ENCODE data around the gene EDNRA. TPM values are rescaled to one million over a fixed set of nuclear protein-coding genes. Genes with fewer than 3 reads are reported as not detected.

Gene EDNRA
- total RNA-seq, 1 experiment from 2014 or later, result 2.5 TPM

GRCh38 chr4:147515220-147515936, 34.5 kb downstream of the EDNRA start:
- CTCF ChIA-PET, result interaction anchor here (1.1 to 1.2 kb wide), 2 partner anchors 108 to 352 kb away, joined by 3 to 4 read pairs; no protein-coding TSS in a partner anchor

GRCh38 chr4:147516133-147516532, 35.2 kb downstream of the EDNRA start:
- Mint-ChIP-seq H3K36me3 (no peaks in the 10 kb centered on the region), H3K4me1 (no peaks in the 10 kb centered on the region), H3K27me3 (ENCODE audit: low read depth) (no peaks in the 10 kb centered on the region), H3K4me3 (no peak overlapping the region), H3K9me3 (no peaks in the 10 kb centered on the region), H3K27ac (no peak overlapping the region)
- no peak for ATAC-seq
- CTCF ChIA-PET, result interaction anchor here (1.1 kb wide), 1 partner anchor 351 kb away, joined by 3 read pairs; no protein-coding TSS in a partner anchor
- POLR2A ChIA-PET, result no interaction called here
- DNase-seq (ENCODE audit: low spot score), result no peak
- TF ChIP-seq KAT7 (CRISPR knock-in tag; IDR thresholded peaks at IDR 0.05; ENCODE audit: borderline replicate concordance) (no peak), GTF2I (CRISPR knock-in tag; conservative IDR thresholded peaks at IDR 0.05) (no peak), HMGA2 (CRISPR knock-in tag; IDR thresholded peaks at IDR 0.05) (no peak), USF1 (CRISPR knock-in tag; IDR thresholded peaks at IDR 0.05) (no peak), ELF4 (CRISPR knock-in tag; IDR thresholded peaks at IDR 0.05; ENCODE audit: low read depth) (no peak), HMGXB4 (CRISPR knock-in tag; IDR thresholded peaks at IDR 0.05) (no peak), NFATC4 (CRISPR knock-in tag; IDR thresholded peaks at IDR 0.05) (no peak), RORB (CRISPR knock-in tag; IDR thresholded peaks at IDR 0.05) (no peak)
- TF ChIP-seq, protein P1, sequence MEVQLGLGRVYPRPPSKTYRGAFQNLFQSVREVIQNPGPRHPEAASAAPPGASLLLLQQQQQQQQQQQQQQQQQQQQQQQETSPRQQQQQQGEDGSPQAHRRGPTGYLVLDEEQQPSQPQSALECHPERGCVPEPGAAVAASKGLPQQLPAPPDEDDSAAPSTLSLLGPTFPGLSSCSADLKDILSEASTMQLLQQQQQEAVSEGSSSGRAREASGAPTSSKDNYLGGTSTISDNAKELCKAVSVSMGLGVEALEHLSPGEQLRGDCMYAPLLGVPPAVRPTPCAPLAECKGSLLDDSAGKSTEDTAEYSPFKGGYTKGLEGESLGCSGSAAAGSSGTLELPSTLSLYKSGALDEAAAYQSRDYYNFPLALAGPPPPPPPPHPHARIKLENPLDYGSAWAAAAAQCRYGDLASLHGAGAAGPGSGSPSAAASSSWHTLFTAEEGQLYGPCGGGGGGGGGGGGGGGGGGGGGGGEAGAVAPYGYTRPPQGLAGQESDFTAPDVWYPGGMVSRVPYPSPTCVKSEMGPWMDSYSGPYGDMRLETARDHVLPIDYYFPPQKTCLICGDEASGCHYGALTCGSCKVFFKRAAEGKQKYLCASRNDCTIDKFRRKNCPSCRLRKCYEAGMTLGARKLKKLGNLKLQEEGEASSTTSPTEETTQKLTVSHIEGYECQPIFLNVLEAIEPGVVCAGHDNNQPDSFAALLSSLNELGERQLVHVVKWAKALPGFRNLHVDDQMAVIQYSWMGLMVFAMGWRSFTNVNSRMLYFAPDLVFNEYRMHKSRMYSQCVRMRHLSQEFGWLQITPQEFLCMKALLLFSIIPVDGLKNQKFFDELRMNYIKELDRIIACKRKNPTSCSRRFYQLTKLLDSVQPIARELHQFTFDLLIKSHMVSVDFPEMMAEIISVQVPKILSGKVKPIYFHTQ (CRISPR knock-in tag; IDR thresholded peaks at IDR 0.05), result no peak
- TF ChIP-seq, protein P2, sequence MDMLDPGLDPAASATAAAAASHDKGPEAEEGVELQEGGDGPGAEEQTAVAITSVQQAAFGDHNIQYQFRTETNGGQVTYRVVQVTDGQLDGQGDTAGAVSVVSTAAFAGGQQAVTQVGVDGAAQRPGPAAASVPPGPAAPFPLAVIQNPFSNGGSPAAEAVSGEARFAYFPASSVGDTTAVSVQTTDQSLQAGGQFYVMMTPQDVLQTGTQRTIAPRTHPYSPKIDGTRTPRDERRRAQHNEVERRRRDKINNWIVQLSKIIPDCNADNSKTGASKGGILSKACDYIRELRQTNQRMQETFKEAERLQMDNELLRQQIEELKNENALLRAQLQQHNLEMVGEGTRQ (CRISPR knock-in tag; IDR thresholded peaks at IDR 0.05), result no peak

More at GRCh38 chr4:147515220-147515936, 34.5 kb downstream of the EDNRA start:
- TF ChIP-seq CBFB (CRISPR knock-in tag; IDR thresholded peaks at IDR 0.05; ENCODE audit: low read depth), result no peak
- no peak for TF ChIP-seq NFE2L1 (CRISPR knock-in tag; IDR thresholded peaks at IDR 0.05)
- TF ChIP-seq HMGXB4 (CRISPR knock-in tag; IDR thresholded peaks at IDR 0.05), result no peak
- TF ChIP-seq MLX (CRISPR knock-in tag; IDR thresholded peaks at IDR 0.05), result no peak
- no peak for TF ChIP-seq MYBL2 (CRISPR knock-in tag; IDR thresholded peaks at IDR 0.05)
- TF ChIP-seq ZNF121 (CRISPR knock-in tag; IDR thresholded peaks at IDR 0.05), result no peak
- TF ChIP-seq, protein P3, sequence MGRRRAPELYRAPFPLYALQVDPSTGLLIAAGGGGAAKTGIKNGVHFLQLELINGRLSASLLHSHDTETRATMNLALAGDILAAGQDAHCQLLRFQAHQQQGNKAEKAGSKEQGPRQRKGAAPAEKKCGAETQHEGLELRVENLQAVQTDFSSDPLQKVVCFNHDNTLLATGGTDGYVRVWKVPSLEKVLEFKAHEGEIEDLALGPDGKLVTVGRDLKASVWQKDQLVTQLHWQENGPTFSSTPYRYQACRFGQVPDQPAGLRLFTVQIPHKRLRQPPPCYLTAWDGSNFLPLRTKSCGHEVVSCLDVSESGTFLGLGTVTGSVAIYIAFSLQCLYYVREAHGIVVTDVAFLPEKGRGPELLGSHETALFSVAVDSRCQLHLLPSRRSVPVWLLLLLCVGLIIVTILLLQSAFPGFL (CRISPR knock-in tag; IDR thresholded peaks at IDR 0.05; ENCODE audit: borderline replicate concordance), result no peak
- TF ChIP-seq MAX (CRISPR knock-in tag; IDR thresholded peaks at IDR 0.05), result no peak
- TF ChIP-seq HMGA2 (CRISPR knock-in tag; IDR thresholded peaks at IDR 0.05), result no peak
- TF ChIP-seq, protein P4, sequence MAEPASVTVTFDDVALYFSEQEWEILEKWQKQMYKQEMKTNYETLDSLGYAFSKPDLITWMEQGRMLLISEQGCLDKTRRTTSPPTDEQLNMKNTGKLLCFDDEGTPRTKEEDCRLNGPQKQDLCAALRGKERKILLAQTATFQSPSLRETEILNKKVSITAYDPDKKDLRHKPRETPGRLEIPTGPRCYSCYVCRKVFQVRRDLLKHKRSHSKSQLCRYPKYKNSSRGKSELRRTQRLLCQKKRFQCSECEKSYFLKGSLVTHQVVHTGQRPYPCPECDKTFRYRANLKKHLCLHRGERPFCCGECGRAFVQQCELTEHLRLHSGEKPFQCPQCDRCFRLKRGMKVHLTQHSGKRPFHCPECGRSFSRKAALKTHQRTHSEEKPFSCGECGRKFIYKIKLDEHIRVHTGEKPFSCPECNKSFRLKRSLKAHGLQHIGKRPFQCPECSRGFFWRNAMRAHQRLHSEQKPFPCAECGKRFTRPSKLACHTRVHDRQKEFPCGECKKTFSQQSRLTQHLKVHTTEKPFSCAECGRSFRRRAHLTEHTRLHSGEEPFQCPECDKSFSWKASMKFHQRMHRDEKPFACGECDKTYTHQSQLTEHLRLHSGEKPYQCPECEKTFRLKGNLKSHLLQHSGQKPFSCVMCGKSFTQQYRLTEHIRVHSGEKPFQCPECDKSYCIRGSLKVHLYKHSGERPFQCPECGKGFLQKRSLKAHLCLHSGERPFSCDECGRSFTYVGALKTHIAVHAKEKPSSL (CRISPR knock-in tag; conservative IDR thresholded peaks at IDR 0.05), result no peak
- Mint-ChIP-seq H3K36me3 (no peaks in the 10 kb centered on the region), H3K4me1 (no peaks in the 10 kb centered on the region), H3K4me3 (no peak overlapping the region), H3K9me3 (no peaks in the 10 kb centered on the region), H3K27me3 (ENCODE audit: low read depth) (no peaks in the 10 kb centered on the region), H3K27ac (no peak overlapping the region)
- DNase-seq (ENCODE audit: low spot score) (no peak), ATAC-seq (no peak)
- POLR2A ChIA-PET, result no interaction called here

Measured in WTC11 (cell line).